GM12875 (cell line): Measurements from ENCODE around the gene LRRC43.

Source experiments
- H3K4me3 ChIP-seq: one replicate; pipeline ENCODE4 v1.5.1; 2011; ENCODE audit warnings: low read depth, low read length, control low read depth
- CTCF ChIP-seq: IDR thresholded peaks from 2 replicates; pipeline ENCODE4 v1.5.1; 2011; ENCODE audit warnings: low read depth, mild to moderate bottlenecking, control low read depth, inconsistent platforms, low read length, moderate library complexity, borderline replicate concordance; ENCODE audit not compliant: insufficient read depth

LRRC43 gene

GRCh38 chr12:122155705-122156104 lies 27.2 kb upstream of the LRRC43 start:
- TF ChIP-seq CTCF, result no peak
- no peak overlapping the region for H3K4me3 ChIP-seq

- H3K4me3 ChIP-seq, result no peak overlapping the region
- TF ChIP-seq CTCF, result no peak
Observed at GRCh38 chr12:122158700-122159285, 24.1 kb upstream of the LRRC43 start.

- no peak overlapping the region for H3K4me3 ChIP-seq
- 0 out of 2 replicates have a peak, but pooled peaks have one; percentile 4 for TF ChIP-seq CTCF
Observed at GRCh38 chr12:122159882-122160281, 23.0 kb upstream of the LRRC43 start.

- no peak for TF ChIP-seq CTCF
- no peak overlapping the region for H3K4me3 ChIP-seq
Observed at GRCh38 chr12:122160761-122161160, 22.2 kb upstream of the LRRC43 start.

- TF ChIP-seq CTCF, result no peak
- no peak overlapping the region for H3K4me3 ChIP-seq
Observed at GRCh38 chr12:122161682-122162081, 21.2 kb upstream of the LRRC43 start.

GRCh38 chr12:122162976-122163375 lies 19.9 kb upstream of the LRRC43 start:
- H3K4me3 ChIP-seq, result no peak overlapping the region
- TF ChIP-seq CTCF, result no peak
